AG08395 (cell line): ENCODE results near the gene SLC9C2.
A peak's percentile ranks its signal among the peaks of the same experiment; 100 is the strongest.
"Not testable (repeated sequence)": the region's sequence is repeated elsewhere in the genome, so short reads cannot be mapped to it uniquely, and the experiment has no call there.

Experiments
- DNase-seq: peaks from one replicate; pipeline ENCODE4 v3.0.0; 2012; ENCODE audit warnings: mixed read lengths, low spot score

SLC9C2 gene, protein sequence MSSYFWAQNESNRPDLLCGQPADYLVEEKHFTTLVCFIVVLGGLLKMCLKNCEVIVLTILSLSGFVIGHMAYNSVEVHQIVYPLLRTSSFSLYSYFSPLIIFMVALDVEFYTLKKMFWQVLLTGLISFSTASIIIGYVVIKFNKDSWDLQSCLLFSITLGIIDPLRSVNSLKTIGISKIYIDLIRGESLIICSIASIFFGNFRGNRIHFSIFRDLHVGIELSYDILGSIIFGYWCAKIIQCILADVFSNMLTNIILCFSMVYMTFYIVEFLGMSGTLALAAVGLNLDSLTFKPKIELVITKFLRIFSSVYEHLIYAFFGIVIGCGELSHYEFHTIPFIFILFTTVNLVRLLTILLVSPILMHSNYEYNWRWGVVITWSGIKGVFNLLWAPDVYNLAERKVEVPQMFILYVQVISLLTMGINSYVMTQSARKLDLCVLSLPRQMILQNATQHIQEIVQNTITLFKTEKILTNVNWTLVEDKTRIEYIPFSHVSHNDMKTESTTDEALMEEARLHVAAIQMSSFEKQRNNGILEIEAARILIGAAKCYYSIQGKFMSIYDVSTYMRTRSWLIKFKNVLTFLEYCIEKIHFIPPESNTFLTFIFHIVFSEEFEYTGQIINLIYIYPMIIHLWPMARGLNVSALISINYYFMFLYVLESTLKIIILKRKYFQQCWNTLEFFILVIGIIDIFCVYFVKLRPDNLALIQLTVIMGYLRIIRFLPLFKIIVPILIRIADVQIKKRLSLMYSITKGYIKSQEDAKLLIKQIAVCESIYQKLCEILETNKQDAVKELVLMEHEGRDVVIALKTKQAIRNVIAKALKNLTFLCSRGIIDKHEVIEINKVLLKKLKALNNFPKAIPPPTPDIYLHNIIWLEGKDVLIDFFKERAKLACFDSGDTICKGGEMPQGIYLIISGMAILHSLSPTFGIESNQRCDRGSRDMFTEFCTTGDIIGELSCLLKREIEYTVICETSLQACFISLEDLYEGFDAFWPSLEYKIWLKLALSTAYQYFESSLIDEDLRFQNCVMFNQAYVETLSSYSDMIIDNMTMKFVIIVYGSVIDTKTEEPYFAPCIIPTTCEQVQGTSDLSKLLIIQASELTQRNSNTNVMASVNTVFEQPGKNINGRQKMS

DNA sequence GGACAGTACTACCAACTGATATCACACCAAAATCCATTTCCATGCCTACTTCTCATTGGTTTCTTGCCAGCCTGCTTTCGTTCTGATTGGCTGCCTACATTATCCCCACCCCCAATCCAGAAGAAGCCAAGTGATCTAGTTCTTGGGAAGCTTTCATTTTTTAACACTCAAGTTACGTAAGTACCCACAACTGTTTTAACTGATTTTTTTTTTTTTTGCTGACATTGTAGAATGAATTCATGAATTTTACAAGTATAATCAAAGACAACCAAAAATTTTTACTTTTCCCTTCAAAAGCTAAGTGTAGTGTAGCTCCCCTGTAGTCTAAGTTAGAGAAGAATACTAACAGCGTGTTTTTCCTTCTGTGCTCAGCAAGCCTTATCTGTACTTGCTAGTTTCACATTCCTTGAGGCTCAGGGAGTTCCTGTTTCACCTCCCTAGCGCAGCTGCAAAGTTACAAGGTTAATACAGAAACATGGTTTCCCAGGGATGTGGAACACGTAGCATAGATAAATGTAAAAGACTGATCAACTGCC lies at the start of gene SLC9C2:
TSS of gene SLC9C2 (minus strand) at position 17 of the 536 bp plus-strand sequence. CDS start 1,296 bp downstream, outside the sequence.
- DNase-seq: peak; percentile 38

DNA sequence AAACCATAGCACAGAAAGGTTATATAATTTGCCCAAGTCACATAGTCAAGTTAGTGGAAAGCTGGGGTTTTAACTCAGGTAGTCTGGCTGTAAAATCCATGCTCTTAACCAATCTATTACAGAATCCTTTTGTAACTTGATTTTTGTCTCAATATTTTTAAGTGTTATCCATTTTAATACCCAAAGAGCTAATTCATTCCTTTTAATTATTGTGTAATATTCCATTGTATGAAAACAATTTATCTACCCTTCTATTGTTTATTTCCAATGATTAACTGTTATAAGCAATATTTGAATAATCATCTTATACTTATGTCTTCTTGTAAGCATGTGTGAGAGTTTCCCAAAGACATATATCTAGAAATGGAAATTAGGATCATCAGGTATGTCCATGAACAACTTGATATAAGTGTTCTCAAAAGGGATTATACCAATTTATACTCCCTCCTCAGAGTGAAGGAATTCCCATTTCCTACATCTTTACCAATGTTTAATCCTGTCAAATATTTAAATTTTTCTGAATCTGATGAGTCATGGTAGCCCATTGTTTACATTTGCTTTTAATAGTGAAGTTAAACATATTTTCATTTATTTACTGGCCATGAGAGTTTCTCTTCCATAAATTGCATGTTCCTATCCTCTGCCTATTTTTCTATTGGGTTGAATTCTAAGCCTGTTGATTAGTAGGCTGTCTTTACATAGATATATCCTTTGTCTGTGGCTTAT lies 46.2 kb upstream of the SLC9C2 start:
- no peak for DNase-seq

DNA sequence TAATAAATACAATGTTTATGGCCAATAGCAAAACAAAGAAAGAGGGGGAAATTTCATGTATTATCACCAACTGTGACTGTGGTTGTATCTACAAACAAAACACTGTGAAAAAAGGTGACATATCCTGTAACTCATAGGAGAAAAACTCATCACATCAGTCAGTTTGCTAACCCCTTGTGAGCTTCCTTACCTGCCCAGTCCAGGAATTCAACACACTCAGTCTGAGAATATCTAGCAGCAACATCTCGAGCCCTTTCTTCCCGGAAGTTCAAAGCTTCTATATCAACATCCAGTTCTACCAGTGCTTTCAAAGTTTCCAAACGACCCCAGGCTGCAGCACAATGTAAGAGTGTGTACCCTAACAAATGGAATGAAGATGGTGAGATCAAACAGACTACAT lies 43.8 kb upstream of the SLC9C2 start:
- no peak for DNase-seq

DNA sequence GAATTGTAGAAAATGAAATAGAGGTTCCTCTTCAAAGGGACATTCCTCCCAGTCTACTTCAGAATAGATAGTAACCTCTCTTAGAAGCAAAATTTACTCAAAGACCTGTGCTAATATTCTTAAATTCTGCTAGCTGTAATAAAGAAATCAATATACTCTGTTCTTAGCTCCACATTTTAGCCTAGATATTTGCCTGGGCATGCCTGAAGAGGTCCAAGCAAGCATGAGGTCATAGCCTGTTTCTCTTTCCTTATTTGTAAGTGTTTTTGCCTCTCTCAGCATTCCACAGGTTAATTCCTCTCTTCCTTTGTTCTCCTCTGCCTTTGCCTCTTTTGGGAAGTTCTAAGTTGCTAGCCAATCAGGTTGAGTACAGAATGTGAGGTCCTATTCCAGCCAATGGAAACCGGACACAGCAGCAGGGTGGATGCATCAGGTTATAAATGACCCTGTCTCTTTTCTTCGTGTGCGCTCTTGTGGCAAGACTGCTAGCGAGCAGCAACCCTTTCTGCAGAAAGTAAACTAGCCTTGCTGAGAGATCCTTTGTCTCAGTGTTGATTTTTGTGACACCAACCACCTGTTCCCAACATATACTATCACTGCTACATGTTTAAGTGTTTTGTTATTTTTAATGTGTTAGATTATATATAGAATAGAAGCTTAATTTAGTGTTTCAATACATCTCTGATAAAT lies 39.7 kb upstream of the SLC9C2 start:
- DNase-seq: not testable (repeated sequence)

DNA sequence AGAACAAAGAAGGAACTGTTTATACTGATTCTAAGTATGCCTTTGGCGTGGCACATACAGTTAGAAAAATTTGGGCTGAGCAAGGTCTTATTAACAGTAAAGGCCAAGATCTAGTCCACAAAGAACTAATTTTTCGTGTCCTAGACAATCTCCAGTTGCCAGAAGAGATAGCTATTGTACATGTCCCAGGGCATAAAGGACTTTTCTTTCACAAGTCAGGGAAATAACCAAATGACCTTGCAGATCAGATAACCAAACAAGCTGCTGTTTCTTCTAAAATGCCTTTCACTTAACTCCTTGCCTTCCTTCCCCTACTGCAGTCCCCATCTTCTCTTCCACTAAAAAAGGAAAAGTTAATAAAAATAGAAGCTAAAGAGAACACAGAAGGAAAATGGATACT lies 36.2 kb upstream of the SLC9C2 start:
- no peak for DNase-seq

DNA sequence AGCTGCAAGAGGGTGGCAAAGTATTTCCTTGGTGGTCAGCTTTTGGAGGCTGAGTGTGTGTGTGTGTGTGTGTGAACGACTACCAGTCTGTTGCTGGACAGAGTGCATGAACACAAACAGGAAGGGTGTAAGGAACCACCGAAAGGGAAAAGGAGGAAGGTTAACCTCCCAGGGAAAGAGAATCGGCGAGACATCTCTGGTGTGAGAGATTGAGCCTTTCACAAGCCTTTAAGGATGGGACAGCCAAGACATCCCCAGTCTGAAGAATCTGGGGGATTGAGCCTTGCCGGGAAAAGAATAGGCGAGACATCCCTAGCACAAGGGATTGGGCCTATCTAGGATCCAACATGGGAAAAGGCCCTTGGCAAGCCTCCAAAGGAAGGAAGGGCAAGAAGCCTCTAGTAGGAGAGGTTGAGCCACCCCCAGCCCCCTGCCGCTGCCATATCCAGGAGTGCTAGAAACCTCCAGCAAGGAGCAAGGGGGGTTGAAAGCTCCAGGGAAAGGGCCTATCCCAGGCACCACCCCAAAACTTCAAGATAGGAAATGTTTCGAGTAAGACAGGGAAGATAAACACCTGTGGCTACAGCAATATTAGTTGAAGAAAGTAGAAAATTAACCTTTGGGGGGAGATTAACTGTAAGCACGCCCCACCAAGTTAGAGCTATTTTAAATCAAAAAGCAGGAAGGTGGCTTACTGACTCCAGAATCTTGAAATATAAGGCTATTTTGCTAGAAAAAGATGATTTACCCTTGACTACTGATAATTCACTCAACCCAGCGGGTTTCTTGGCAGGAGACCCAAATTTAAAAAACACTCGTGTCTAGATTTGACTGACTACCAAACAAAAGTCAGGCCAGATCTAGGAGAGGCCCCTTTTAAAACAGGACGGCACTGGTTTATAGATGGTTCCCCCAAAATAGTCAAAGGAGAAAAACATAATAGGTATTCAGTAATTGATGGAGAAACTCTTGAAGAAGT lies 35.5 kb upstream of the SLC9C2 start:
- no peak for DNase-seq

DNA sequence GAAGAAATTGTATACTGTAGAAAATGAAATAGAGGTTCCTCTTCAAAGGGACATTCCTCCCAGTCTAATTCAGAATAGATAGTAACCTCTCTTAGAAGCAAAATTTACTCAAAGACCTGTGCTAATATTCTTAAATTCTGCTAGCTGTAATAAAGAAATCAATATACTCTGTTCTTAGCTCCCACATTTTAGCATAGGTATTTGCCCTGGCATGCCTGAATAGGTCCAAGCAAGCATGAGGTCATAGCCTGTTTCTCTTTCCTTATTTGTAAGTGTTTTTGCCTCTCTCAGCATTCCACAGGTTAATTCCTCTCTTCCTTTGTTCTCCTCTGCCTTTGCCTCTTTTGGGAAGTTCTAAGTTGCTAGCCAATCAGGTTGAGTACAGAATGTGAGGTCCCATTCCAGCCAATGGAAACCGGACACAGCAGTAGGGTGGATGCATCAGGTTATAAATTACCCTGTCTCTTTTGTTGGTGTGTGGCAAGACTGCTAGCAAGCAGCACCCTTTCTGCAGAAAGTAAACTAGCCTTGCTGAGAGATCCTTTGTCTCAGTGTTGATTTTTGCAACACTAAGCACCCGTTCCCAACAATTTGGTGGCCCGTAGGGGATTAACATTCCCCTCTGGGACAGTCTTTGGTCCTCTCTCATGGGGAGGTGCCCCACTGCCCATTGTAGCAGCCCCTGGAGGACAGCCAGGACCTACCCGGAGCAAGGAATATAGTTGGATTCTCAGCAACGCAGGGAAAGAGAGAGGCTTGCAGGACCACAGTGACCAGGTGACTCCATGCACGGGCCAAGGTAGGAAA lies 34.6 kb upstream of the SLC9C2 start:
- not testable (repeated sequence) for DNase-seq

DNA sequence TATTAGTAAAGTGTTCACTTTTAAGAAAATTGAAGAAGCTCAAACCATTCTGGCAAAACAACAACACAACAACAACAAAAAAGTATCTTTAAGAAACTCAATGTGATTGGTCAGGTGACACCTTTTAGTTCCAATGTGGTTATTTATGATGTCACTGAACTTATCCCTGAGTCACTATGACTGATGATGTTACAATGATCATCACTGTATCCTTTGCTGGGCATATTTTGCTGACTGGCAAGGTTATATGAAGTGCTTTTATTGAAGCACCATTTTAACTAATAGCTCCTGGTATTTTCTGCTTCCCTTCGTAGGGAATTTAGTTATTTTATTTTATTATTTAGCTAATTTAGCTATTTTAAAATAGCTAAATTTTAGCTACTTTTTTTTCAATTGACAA lies 32.2 kb upstream of the SLC9C2 start, which contains the start of gene TEX50:
TSS of gene TEX50 (plus strand) at position 223 of the 400 bp plus-strand sequence. CDS start 184 bp downstream, outside the sequence.
- no peak for DNase-seq

DNA sequence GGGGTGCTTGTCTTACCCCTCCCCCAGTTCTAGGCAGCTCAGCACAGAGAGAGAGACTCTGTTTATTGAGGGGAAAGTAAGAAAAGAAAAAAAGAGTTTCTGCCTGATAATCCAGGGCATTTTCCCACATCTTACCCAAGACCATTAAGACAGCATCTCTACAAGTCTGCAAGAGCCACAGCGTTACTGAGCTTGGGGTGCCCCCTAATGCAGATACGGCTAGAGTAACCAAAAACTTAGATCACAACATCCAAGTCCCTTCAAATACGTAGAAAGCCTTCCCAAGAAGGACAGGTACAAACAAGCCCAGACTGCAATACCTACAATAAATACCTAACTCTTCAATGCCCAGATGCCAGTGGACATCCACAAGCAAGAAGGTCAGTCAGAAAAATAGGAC lies 26.0 kb upstream of the SLC9C2 start:
- no peak for DNase-seq

DNA sequence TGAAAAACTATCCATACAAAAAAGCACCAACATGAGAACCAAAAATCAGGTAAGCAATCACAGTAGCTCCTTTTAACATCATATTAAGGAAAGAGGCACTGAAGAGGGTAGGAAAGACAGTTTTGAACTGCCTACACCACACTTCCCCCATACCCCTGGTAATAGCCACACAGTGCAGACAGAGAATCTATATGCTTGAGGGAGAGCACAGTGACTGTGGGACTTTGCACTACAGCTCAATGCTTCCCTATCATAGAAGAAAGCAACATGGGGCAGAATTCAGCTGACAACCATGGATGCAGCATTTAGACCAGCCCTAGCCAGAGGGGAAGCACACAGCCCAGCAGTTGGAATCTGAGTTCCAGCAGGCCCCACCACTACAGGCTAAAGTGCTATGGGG lies 24.4 kb upstream of the SLC9C2 start:
- DNase-seq: no peak

DNA sequence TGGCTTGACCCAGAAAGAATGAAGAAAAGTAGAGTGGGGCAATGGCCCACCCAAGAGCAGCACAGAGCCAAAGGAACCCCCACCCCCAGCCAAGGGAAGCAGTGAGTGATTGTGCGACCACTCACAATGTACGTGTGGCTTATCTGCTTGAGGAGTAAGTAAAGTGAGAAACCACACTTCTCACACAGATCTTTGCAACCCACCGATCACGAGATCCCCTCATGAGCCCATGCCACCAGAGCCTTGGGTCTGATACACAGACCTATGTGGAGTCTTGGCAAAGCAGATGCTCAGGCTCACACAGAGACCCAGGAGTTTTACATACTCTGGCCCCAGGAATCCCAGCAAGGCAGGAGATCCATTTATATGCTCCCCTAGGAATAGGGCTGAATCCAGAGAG lies 14.0 kb upstream of the SLC9C2 start:
- DNase-seq: no peak

DNA sequence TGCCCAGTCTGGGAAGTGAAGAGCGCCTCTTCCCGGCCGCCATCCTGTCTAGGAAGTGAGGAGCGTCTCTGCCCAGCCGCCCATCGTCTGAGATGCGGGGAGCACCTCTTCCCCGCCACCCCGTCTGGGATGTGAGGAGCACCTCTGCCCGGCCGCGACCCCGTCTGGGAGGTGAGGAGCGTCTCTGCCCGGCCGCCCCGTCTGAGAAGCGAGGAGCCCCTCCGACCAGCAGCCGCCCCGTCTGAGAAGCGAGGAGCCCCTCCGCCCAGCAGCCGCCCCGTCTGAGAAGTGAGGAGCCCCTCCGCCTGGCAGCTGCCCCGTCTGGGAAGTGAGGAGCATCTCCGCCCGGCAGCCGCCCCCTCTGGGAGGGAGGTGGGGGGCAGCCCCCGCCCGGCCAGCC lies 10.2 kb upstream of the SLC9C2 start:
- not testable (repeated sequence) for DNase-seq

DNA sequence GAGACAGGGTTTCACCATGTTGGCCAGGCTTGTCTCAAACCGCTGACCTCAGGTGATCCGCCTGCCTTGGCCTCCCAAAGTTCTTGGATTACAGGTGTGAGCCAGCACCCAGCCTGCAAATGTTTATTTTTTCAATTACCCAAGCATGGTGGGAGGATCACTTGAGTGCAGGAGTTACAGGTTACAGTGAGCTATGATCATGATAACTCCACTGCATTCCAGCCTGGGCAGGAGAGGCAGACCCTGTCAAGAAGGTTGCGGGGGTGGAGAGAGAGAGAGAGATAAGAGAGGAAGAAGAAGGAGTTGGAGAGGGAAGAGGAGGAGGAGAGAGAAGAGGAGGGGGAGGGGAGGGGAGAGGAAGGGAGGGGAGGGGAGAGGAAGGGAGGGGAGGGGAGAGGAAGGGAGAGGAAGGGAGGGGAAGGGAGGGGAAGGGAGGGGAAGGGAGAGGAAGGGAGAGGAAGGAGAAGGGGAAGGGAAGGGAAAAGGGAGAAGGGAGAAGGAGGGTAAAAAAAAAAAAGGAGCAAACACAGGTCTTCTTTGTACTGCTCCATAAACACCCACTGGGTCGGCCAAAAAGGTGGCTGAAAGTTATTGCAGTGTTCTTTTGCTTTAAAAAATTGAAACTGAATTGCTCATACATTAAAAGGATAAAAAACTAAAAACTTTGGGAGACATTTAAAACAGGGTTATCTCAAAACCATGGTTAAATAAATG lies 5.8 kb upstream of the SLC9C2 start:
- DNase-seq: no peak

DNA sequence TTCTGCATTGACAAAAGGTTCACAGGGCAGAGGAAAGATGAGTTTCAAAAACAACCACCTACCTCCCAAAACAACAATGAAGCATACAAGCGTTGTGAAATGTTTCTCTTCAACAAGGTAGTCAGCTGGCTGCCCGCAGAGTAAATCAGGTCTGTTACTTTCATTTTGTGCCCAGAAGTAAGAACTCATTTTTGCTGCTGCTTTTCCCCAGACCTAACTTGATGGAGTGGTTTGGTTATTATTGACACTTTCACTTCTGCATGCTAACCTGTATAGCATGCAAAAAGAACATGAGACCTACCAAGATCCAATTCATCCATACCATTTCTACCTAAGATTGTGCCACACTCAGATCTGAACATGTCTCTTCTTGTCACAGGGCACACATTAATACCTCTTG lies 1.3 kb downstream of the SLC9C2 start:
- DNase-seq: no peak

DNA sequence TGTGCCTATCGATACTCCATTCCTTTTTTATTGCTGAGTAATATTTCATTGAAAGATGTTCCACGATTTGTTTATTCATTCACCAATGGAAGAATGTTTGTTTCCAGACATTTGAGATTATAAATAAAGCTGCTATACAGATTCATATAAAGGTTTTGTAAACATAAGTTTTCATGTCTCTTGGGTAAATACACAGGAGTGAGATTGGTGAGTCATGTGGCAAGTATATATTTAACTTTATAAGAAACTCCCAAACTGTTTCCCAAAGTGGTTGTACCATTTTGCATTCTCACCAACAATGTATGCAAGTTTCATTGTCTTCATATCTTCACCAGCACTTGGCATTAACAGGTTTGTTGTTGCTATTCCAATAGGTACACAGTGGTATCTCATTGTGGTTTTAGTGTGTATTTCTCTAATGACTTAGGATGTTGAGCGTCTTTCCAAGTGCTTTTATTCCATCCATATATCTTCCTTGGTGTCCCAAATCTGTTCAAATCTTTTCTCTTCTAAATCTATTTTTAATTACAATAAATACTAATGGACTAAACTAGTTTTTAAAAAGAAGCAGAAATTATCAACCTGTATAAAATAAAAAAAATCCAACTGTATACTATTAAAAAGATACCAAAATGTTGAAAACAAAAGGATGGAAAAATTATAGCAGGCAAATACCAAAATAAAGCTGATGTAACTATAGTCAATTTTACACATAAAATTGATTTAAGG lies 6.6 kb downstream of the SLC9C2 start:
- no peak for DNase-seq

DNA sequence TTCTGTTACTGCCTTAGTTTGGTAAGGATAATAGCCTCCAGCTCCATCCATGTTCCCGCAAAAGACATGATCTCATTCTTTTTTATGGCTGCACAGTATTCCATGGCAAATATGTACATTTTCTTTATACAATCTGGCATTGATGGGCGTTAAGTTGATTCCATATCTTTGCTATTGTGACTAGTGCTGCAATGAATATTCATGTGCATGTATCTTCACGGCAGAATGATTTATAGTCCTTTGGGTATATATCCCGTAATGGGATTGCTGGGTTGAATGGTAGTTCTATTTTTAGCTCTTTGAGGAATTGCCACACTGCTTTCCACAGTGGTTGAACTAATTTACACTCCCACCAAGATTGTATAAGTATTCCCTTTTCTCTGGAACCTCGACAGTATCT lies 11.7 kb downstream of the SLC9C2 start:
- DNase-seq: not testable (repeated sequence)

DNA sequence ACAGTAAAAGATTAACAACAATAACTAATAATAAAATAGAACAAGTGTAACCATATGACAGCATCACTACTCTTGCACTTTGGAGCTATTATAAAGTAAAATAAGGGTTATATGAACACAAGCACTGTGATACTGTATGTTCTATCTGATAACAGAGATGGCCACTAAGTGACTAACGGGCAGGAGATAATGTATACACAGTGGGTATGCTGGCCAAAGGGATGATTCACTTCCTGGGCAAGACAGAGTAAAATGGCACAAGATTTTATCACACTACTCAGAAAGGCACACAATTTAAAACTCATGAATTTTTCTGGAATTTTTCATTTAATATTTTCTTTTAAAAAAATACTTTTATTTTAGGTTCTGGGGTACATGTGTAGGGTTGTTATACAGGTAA lies 12.3 kb downstream of the SLC9C2 start:
- no peak for DNase-seq
